Endothelial cell of umbilical vein (primary cell): Measurements from ENCODE around the gene EIF2S3B. TPM values are rescaled to one million over a fixed set of nuclear protein-coding genes. Genes with fewer than 3 reads are reported as not detected.

ENCODE experiments used
- BruUV-seq: library from RNA; stranded (reverse); fragments of 400-500 nt; replicated peaks from 2 replicates; lab custom pipeline; 2021; lab: Mats Ljungman, UMichigan
- CTCF ChIA-PET: fragments of 300-600, 350-600 bp; sonication (Branson Sonifier 250); formaldehyde crosslinking; loops from one replicate; lab custom pipeline; 2021; ENCODE audit warnings: antibody characterized with exemption, inconsistent platforms; lab: Charles Lee
- POLR2A ChIA-PET: fragments of 300-600, 350-600 bp; sonication (Branson Sonifier 250); formaldehyde crosslinking; loops from one replicate; lab custom pipeline; 2021; ENCODE audit warnings: antibody characterized with exemption, inconsistent platforms; lab: Charles Lee
- DNase-seq: peaks from one replicate; pipeline ENCODE4 v3.0.0-alpha.2; 2011; ENCODE audit warnings: low read depth, low spot score
- FAIRE-seq: peaks from 2 replicates; lab custom pipeline; 2011; peaks lifted over from hg19 to GRCh38; lab: Jason Lieb, UNC
- H2AFZ ChIP-seq: 2 replicates; pipeline ENCODE4 v1.6.0; 2012; ENCODE audit warnings: low read depth, low read length, control low read depth, inconsistent platforms
- H3K27ac ChIP-seq: 2 replicates; pipeline ENCODE4 v1.5.1; 2011; ENCODE audit warnings: low read depth, mild to moderate bottlenecking, control low read depth, low read length, moderate library complexity; ENCODE audit not compliant: insufficient read depth
- H3K27me3 ChIP-seq, 2 experiments: 2 replicates each; pipeline versions ENCODE4 v1.6.0 to v1.6.1; 2011; ENCODE audit warnings: low read length in 2 of 2, mixed read lengths in 1 of 2; ENCODE audit not compliant: control insufficient read depth in 2 of 2, insufficient read depth in 2 of 2
- H3K36me3 ChIP-seq, 2 experiments: 2 replicates in 1 of 2; 3 replicates in 1 of 2; pipeline ENCODE4 v1.5.1; 2011; ENCODE audit warnings: low read length in 2 of 2, mild to moderate bottlenecking in 1 of 2, moderate library complexity in 1 of 2; ENCODE audit not compliant: control insufficient read depth in 2 of 2, insufficient read depth in 2 of 2; ENCODE audit errors: extremely low read depth in 1 of 2
- H3K4me1 ChIP-seq: 3 replicates; pipeline ENCODE4 v1.5.1; 2011; ENCODE audit warnings: mild to moderate bottlenecking, low read length; ENCODE audit not compliant: control insufficient read depth, insufficient read depth; ENCODE audit errors: extremely low read depth
- H3K4me2 ChIP-seq: 2 replicates; pipeline ENCODE4 v1.6.1; 2011; ENCODE audit warnings: low read length, control low read depth, mixed read lengths; ENCODE audit not compliant: insufficient read depth
- H3K4me3 ChIP-seq, 3 experiments: fragments of 200-600 bp in 1 of 3; sonication (generic), shearing (Covaris generic) in 1 of 3; replicated peaks in 1 of 3; 2 replicates each; pipeline ENCODE4 v1.5.1; 2011 to 2016; ENCODE audit warnings: control low read depth in 3 of 3, low read length in 3 of 3, mild to moderate bottlenecking in 2 of 3, inconsistent platforms in 1 of 3, low read depth in 1 of 3, moderate library complexity in 1 of 3; ENCODE audit not compliant: insufficient read depth in 1 of 3
- H3K79me2 ChIP-seq: 2 replicates; pipeline ENCODE4 v1.6.0; 2012; ENCODE audit warnings: low read length, inconsistent platforms; ENCODE audit not compliant: control insufficient read depth, insufficient read depth
- H3K9ac ChIP-seq: replicated peaks from 2 replicates; pipeline ENCODE3; 2011; ENCODE audit warnings: low read length, control low read depth; ENCODE audit not compliant: insufficient read depth; ENCODE audit errors: extremely low read depth
- H3K9me1 ChIP-seq: replicated peaks from 3 replicates; pipeline ENCODE4 v1.6.0; 2011; ENCODE audit warnings: mild to moderate bottlenecking, low read length; ENCODE audit not compliant: control insufficient read depth, insufficient read depth; ENCODE audit errors: extremely low read depth
- H3K9me3 ChIP-seq: replicated peaks from 2 replicates; pipeline ENCODE4 v1.5.1; 2012; ENCODE audit warnings: low read length, inconsistent platforms; ENCODE audit not compliant: control insufficient read depth, insufficient read depth
- H4K20me1 ChIP-seq: replicated peaks from 2 replicates; pipeline ENCODE3; 2011; ENCODE audit warnings: mild to moderate bottlenecking, low read length; ENCODE audit not compliant: control insufficient read depth, insufficient read depth; ENCODE audit errors: extremely low read depth
- EZH2 ChIP-seq: IDR thresholded peaks from 2 replicates; pipeline ENCODE4 v1.6.1; 2012; ENCODE audit warnings: borderline replicate concordance, low read depth, mild to moderate bottlenecking, moderate library complexity, low read length, inconsistent platforms; ENCODE audit not compliant: severe bottlenecking
- FOS ChIP-seq: IDR thresholded peaks from 2 replicates; pipeline ENCODE4 v1.6.1; 2011; ENCODE audit warnings: mild to moderate bottlenecking, low read length, moderate library complexity, borderline replicate concordance; ENCODE audit not compliant: insufficient read depth
- GATA2 ChIP-seq: IDR thresholded peaks from 2 replicates; pipeline ENCODE4 v1.7.0; 2011; ENCODE audit warnings: low read depth, mild to moderate bottlenecking, moderate library complexity, mixed read lengths, low read length; ENCODE audit not compliant: insufficient read length, insufficient read depth
- JUN ChIP-seq: IDR thresholded peaks from 2 replicates; pipeline ENCODE4 v1.6.1; 2011; ENCODE audit warnings: borderline replicate concordance, low read depth; ENCODE audit not compliant: insufficient read length, insufficient read depth
- MYC ChIP-seq: IDR thresholded peaks from one replicate; pipeline ENCODE4 v1.6.1; 2011; ENCODE audit warnings: mild to moderate bottlenecking, low read depth, low read length
- POLR2A ChIP-seq: IDR thresholded peaks from 2 replicates; pipeline ENCODE4 v1.6.1; 2012; ENCODE audit warnings: low read depth, mild to moderate bottlenecking, control low read depth, low read length
- POLR2AphosphoS5 ChIP-seq: IDR thresholded peaks from 2 replicates; pipeline ENCODE4 v1.6.1; 2012; ENCODE audit warnings: low read depth, mild to moderate bottlenecking, control low read depth, low read length, moderate library complexity; ENCODE audit not compliant: insufficient read depth
- dilution Hi-C: fragments of 300-500 bp; cut with MboI; formaldehyde crosslinking; loops from one replicate; pipeline ENCODE4 v1.15.0; 2019; ENCODE audit warnings: low sequenced_read_pairs; ENCODE audit not compliant: extremely low pct_ligation_motif_present
- intact Hi-C: fragments of 100-400 bp; cut with micrococcal nuclease; formaldehyde crosslinking; loops from one replicate; pipeline ENCODE4 v1.10.0; 2022
- polyA plus RNA-seq, 4 experiments: library from polyadenylated mRNA; depleted of rRNA in 3 of 4; stranded (reverse) in 3 of 4; unstranded in 1 of 4; fragments of >200 nt; gene quantifications; 2 replicates each; pipeline versions ENCODE4 v1.2.1 to v1.2.3, GENCODE V29; 2011 to 2012; ENCODE audit warnings: missing spikeins in 1 of 4
- total RNA-seq: library from RNA; stranded (reverse); gene quantifications from 2 replicates; pipeline ENCODE4 v1.2.3, GENCODE V29; 2021
- TF ChIP-seq, protein P1 (sequence below), 2 donors: IDR thresholded peaks; 1 replicate in 1 of 2; 2 replicates in 1 of 2; pipeline ENCODE4 v1.5.1; 2011; ENCODE audit warnings: low read length in 2 of 2, mild to moderate bottlenecking in 2 of 2, moderate library complexity in 2 of 2, control low read depth in 1 of 2, inconsistent platforms in 1 of 2, low read depth in 1 of 2; ENCODE audit not compliant: insufficient read depth in 1 of 2; ENCODE audit errors: extremely low read depth in 1 of 2
- TF ChIP-seq, protein P2 (sequence below): IDR thresholded peaks from 2 replicates; pipeline ENCODE4 v1.6.1; 2011; ENCODE audit not compliant: insufficient read depth, insufficient read length

EIF2S3B gene
- total and polyA plus RNA-seq, 2 donors (not counting 3 experiments of a cell fraction or from before 2014, with no cell fraction given): 0.21 to 0.55 TPM

DNA sequence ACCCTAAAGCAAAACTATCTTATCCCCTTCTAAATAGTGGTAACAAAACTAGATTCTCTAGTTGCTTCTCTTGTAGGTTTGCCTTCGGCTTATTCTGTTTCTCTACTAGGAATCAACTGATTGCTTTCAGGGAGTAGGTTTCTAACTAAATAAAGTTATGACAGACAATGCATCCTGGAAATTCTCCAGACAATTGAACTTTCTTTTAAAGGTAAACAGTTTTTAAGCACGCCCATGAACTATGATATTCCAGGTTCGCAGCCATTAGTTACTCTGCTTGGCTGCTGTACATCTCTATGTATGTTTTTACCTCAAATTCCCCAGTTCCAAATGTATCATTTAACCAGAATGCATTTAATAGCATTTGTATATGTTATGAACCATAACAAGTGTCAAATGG, 23.9 kb downstream of the EIF2S3B start:
- Histone ChIP-seq H3K9me3 (no peaks in the 10 kb centered on the region), H3K9ac (no peak overlapping the region), H4K20me1 (no peaks in the 10 kb centered on the region), H3K27me3 (no peaks in the 10 kb centered on the region), H3K9me1 (no peaks in the 10 kb centered on the region), H3K36me3 (no peaks in the 10 kb centered on the region), H3K4me1 (no peaks in the 10 kb centered on the region), H3K4me3 (no peak overlapping the region), H3K4me2 (no peak overlapping the region), H3K79me2 (no peaks in the 10 kb centered on the region), H3K27ac (no peak overlapping the region), H2AFZ (no peak overlapping the region)
- ChIA-PET POLR2A (no interaction called here), CTCF (no interaction called here)
- DNase-seq (no peak), FAIRE-seq (no peak)
- dilution Hi-C loops: no loop called here
- BruUV-seq: no TSS peak
- TF ChIP-seq MYC: no peak
- no peak for TF ChIP-seq FOS
- TF ChIP-seq POLR2AphosphoS5: no peak
- no peak for TF ChIP-seq GATA2
- TF ChIP-seq POLR2A: no peak
- TF ChIP-seq, protein P1, sequence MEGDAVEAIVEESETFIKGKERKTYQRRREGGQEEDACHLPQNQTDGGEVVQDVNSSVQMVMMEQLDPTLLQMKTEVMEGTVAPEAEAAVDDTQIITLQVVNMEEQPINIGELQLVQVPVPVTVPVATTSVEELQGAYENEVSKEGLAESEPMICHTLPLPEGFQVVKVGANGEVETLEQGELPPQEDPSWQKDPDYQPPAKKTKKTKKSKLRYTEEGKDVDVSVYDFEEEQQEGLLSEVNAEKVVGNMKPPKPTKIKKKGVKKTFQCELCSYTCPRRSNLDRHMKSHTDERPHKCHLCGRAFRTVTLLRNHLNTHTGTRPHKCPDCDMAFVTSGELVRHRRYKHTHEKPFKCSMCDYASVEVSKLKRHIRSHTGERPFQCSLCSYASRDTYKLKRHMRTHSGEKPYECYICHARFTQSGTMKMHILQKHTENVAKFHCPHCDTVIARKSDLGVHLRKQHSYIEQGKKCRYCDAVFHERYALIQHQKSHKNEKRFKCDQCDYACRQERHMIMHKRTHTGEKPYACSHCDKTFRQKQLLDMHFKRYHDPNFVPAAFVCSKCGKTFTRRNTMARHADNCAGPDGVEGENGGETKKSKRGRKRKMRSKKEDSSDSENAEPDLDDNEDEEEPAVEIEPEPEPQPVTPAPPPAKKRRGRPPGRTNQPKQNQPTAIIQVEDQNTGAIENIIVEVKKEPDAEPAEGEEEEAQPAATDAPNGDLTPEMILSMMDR (IDR thresholded peaks at IDR 0.05; ENCODE audit: extremely low read depth in 1 of 2, insufficient read depth in 1 of 2, low read depth in 1 of 2, low read length in 2 of 2): no peak
- TF ChIP-seq, protein P2, sequence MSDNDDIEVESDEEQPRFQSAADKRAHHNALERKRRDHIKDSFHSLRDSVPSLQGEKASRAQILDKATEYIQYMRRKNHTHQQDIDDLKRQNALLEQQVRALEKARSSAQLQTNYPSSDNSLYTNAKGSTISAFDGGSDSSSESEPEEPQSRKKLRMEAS: no peak
- no peak for TF ChIP-seq JUN
- no peak for TF ChIP-seq EZH2
- intact Hi-C loops: no loop called here
